CD4-positive, alpha-beta T cell (primary cell): Measurements from ENCODE around the gene SCLY. TPM values are rescaled to one million over a fixed set of nuclear protein-coding genes. Genes with fewer than 3 reads are reported as not detected.

ENCODE experiments used
- ATAC-seq: fragments of 200-7000 bp; cut with Tn5 transposase; one replicate; pipeline ENCODE4 v1.10.0; 2022; ENCODE audit warnings: mild to moderate bottlenecking; ENCODE audit not compliant: poor library complexity
- CTCF ChIA-PET: fragments of 350-600 bp; sonication (Branson Sonifier 250); formaldehyde crosslinking; loops from one replicate; lab custom pipeline; 2021; ENCODE audit warnings: antibody characterized with exemption, inconsistent platforms; lab: Charles Lee
- POLR2A ChIA-PET: fragments of 350-600 bp; sonication (Branson Sonifier 250); formaldehyde crosslinking; loops from one replicate; lab custom pipeline; 2021; ENCODE audit warnings: antibody characterized with exemption, inconsistent platforms; lab: Charles Lee
- DNase-seq, 14 experiments: peaks; one replicate each; pipeline ENCODE4 v3.0.0-alpha.2; 2013 to 2020; ENCODE audit warnings: mixed read lengths in 2 of 14
- H3K27ac ChIP-seq, 2 donors: one replicate each; pipeline versions ENCODE4 v1.5.1 to v1.7.0; 2013; ENCODE audit warnings: low read length in 2 of 2, low read depth in 1 of 2, mild to moderate bottlenecking in 1 of 2
- H3K27me3 ChIP-seq, 2 experiments: 1 replicate in 1 of 2; 2 replicates in 1 of 2; pipeline versions ENCODE4 v1.6.1 to v1.7.0; 2013; ENCODE audit warnings: low read length in 2 of 2, control low read depth in 1 of 2, mild to moderate bottlenecking in 1 of 2, moderate library complexity in 1 of 2; ENCODE audit not compliant: insufficient read depth in 2 of 2, control insufficient read depth in 1 of 2
- H3K36me3 ChIP-seq: one replicate; pipeline ENCODE4 v1.6.1; 2013; ENCODE audit warnings: low read length, control low read depth; ENCODE audit not compliant: insufficient read depth
- H3K4me1 ChIP-seq: one replicate; pipeline ENCODE4 v1.6.1; 2013; ENCODE audit warnings: low read length, control low read depth; ENCODE audit not compliant: insufficient read depth
- H3K4me3 ChIP-seq: one replicate; pipeline ENCODE4 v1.5.1; 2013; ENCODE audit warnings: mild to moderate bottlenecking, low read length, moderate library complexity
- H3K9me3 ChIP-seq, 2 experiments: 1 replicate in 1 of 2; 2 replicates in 1 of 2; pipeline versions ENCODE4 v1.6.1 to v1.7.0; 2013; ENCODE audit warnings: low read length in 2 of 2, mild to moderate bottlenecking in 2 of 2, control low read depth in 1 of 2, moderate library complexity in 1 of 2; ENCODE audit not compliant: control insufficient read depth in 1 of 2, insufficient read depth in 1 of 2
- H3K27ac Mint-ChIP-seq: one replicate; pipeline ENCODE4 v1.8.0; 2020; ENCODE audit warnings: mixed read lengths
- H3K27me3 Mint-ChIP-seq: one replicate; pipeline ENCODE4 v1.8.0; 2021; ENCODE audit warnings: mixed read lengths
- H3K36me3 Mint-ChIP-seq: one replicate; pipeline ENCODE4 v1.8.0; 2021; ENCODE audit warnings: low read depth, mixed read lengths
- H3K4me1 Mint-ChIP-seq: one replicate; pipeline ENCODE4 v1.8.0; 2021; ENCODE audit warnings: low read depth, mixed read lengths
- H3K4me3 Mint-ChIP-seq: one replicate; pipeline ENCODE4 v1.8.0; 2020; ENCODE audit warnings: mild to moderate bottlenecking, mixed read lengths
- H3K9me3 Mint-ChIP-seq: one replicate; pipeline ENCODE4 v1.8.0; 2020; ENCODE audit warnings: mixed read lengths
- CTCF ChIP-seq: fragments of 200-600 bp; IDR thresholded peaks from one replicate; pipeline ENCODE4 v1.8.0; 2022; ENCODE audit warnings: antibody characterized with exemption, mild to moderate bottlenecking
- intact Hi-C, 2 experiments: fragments of 100-400 bp; cut with DNase I in 1 of 2; cut with micrococcal nuclease in 1 of 2; formaldehyde crosslinking; loops; one replicate each; pipeline versions ENCODE4 v1.15.1 to v1.9.0; 2023 to 2025; cut with DNase I, micrococcal nuclease
- total RNA-seq, 174 experiments: library from RNA in 2 of 174; stranded (reverse) in 2 of 174; gene quantifications; one replicate each; pipeline ENCODE4 v1.2.3 and lab custom pipeline; 2021 to 2026

The SCLY gene
- total RNA-seq, 2 experiments from 2014 or later: 8.9 to 9.6 TPM

DNA sequence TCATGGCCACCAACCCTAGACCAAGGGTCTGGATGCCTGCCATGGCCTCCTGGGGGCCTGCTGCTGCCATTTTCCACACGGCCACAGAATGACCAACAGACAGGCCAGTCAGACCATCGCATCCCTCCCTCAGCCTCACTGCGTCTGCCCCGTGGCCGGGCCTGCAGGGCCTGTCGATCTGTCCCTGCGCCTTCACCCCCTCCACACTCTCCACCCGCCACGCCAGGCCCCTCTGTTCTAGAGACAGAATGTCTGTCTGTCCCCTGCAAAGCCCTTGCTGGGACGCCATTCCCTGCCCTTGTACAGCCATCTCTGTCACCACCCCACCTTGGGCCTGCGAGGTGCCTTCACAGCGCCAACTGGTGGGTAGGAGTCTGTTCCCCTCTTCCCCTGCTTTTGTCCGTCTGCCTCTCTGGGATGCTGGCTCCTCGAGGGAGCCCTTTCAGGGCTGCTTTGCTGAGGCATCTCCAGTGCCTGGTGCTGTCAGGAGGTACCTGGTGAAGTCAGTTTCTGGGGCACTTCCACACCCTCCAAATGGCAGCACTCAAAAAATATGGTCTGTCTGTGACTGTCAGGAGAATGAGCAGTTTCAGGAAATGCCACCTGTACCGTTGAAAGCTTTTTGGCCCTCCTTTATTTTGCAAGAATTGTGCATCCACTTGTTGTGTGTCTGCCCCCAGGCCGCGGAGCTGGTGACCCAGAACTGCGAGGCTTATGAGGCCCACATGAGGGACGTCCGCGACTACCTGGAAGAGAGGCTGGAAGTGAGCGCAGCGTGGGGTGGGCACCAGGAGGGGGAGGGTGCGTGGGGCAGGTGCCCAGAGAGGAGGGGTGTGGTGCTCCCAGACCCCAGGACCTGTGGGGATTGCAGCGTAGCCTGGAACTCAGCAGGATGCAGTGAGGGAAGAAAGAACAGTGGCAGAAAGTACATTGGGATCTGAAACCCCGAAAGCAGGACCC, 32.7 kb downstream of the SCLY start:
- Mint-ChIP-seq H3K27ac (no peak overlapping the region), H3K27me3 (no peaks in the 10 kb centered on the region), H3K4me3 (no peak overlapping the region), H3K36me3 (no peaks in the 10 kb centered on the region), H3K9me3 (no peaks in the 10 kb centered on the region), H3K4me1 (no peaks in the 10 kb centered on the region)
- Histone ChIP-seq H3K4me3 (no peak overlapping the region), H3K27me3 (no peaks in the 10 kb centered on the region), H3K27ac (no peak overlapping the region), H3K4me1 (no peaks in the 10 kb centered on the region), H3K36me3 (peaks cover 7% of the 10 kb centered on the region), H3K9me3 (peaks cover 0 to 3% of the 10 kb centered on the region in 2 experiments)
- CTCF ChIA-PET: no interaction called here
- DNase-seq (no peak), ATAC-seq (no peak)
- intact Hi-C loops: no loop called here
- POLR2A ChIA-PET: no interaction called here
- TF ChIP-seq CTCF: no peak

DNA sequence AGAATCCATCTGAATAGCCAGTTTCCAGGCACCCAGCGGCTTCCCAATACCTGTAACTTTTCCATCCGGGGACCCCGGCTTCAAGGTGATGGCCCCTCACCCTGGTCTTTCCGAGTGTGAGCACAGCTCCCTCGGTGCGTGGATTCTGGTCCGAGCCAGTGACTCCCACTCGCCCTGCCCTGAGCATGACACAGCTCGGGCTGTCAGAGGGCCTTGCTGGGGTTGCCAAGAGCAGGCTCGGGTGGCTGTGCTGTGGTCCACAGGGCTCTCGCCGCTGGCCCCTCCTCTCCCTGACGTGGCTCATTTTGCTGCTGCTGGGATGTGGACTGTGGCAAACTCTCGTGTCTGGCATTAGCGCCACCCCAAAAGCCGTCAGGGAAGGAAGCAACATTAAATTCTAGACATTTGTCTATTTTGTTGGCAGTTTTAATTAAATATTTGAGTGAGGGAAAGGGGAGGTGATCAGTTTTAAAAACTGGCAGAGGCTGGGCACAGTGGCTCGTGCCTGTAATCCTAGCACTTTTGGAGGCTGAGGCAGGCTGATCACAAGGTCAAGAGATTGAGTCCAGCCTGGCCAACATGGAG, 33.7 kb downstream of the SCLY start:
- Histone ChIP-seq H3K27me3 (no peaks in the 10 kb centered on the region), H3K36me3 (peaks cover 7% of the 10 kb centered on the region), H3K9me3 (peaks cover 0 to 4% of the 10 kb centered on the region in 2 experiments), H3K27ac (no peak overlapping the region), H3K4me1 (no peaks in the 10 kb centered on the region), H3K4me3 (no peak overlapping the region)
- CTCF ChIA-PET: no interaction called here
- intact Hi-C loops: no loop called here
- Mint-ChIP-seq H3K27me3 (no peaks in the 10 kb centered on the region), H3K4me3 (no peak overlapping the region), H3K4me1 (no peaks in the 10 kb centered on the region), H3K36me3 (no peaks in the 10 kb centered on the region), H3K27ac (no peak overlapping the region), H3K9me3 (no peaks in the 10 kb centered on the region)
- no peak for DNase-seq
- POLR2A ChIA-PET: no interaction called here
- TF ChIP-seq CTCF: no peak
- no peak for ATAC-seq

- H3K27ac Mint-ChIP-seq: no peak overlapping the region
- ChIA-PET POLR2A (no interaction called here), CTCF (no interaction called here)
- H3K4me3 Mint-ChIP-seq: no peak overlapping the region
- Histone ChIP-seq H3K4me3 (no peak overlapping the region), H3K27ac (no peak overlapping the region), H3K4me1 (no peaks in the 10 kb centered on the region), H3K36me3 (peaks cover 7% of the 10 kb centered on the region), H3K27me3 (no peaks in the 10 kb centered on the region), H3K9me3 (peaks cover 0 to 4% of the 10 kb centered on the region in 2 experiments)
- no peaks in the 10 kb centered on the region for H3K9me3 Mint-ChIP-seq
- ATAC-seq (no peak), DNase-seq (no peak)
- intact Hi-C loops: no loop called here
- TF ChIP-seq CTCF: no peak
- no peaks in the 10 kb centered on the region for H3K4me1 Mint-ChIP-seq
- H3K36me3 Mint-ChIP-seq: no peaks in the 10 kb centered on the region
- H3K27me3 Mint-ChIP-seq: no peaks in the 10 kb centered on the region
Observed at GRCh38 chr2:238095143-238095542, 34.3 kb downstream of the SCLY start.
